AG09309 (cell line): ENCODE data around the gene C1orf74.
A peak's percentile ranks its signal among the peaks of the same experiment; 100 is the strongest.

ENCODE experiments used
- DNase-seq: peaks from one replicate; pipeline ENCODE4 v3.0.0-alpha.2; 2010; ENCODE audit warnings: low read depth
- H3K4me3 ChIP-seq: 2 replicates; pipeline ENCODE4 v1.5.1; 2011; ENCODE audit warnings: mild to moderate bottlenecking, low read depth, low read length, moderate library complexity; ENCODE audit not compliant: control insufficient read depth
- CTCF ChIP-seq: IDR thresholded peaks from 2 replicates; pipeline ENCODE4 v1.5.1; 2011; ENCODE audit warnings: mild to moderate bottlenecking, low read depth, low read length, inconsistent platforms; ENCODE audit not compliant: insufficient read depth, control insufficient read depth; ENCODE audit errors: missing control alignments

C1orf74 gene

DNA sequence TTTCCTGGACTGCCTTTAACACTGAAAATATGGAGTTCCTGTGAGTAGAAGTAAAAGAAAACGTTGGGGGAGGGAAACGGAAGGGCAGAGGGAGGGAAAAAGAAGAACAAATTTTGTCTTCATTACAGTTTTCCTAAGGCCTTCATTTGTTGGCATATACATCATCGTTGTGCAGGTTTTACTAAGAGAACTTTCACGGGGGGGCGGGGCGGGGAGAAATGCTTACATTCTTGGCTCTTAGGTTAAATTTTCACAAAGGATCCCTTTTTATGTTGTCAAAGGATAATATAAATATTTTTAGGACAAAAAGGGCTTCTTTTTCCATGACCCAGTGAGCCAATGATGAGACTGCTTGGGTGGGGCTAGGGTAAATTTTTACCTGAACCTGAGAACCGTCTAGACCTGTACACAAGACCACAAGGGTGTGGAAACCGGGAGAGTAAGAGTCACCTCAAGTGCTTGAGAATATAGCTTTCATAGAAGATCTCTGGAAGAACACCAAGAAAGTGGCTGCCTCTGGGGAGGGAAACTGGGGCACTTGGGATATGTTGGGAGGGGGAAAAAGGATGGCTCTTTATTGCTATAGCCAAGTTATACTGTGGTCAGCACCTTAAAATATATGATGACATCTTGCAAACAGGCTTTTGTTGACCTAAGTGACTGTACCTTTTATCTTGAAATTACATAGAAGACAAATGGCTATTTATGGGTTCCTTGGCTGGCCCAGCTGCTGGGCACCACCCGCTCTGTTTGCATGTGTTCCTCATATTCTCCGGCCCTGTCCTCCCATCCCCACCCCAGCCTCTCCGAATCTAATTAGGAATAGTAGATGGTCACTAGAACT, 41.5 kb upstream of the C1orf74 start:
- no peak overlapping the region for H3K4me3 ChIP-seq
- no peak for TF ChIP-seq CTCF
- no peak for DNase-seq

GRCh38 chr1:209823143-209824041, 39.0 kb upstream of the C1orf74 start:
- DNase-seq, result no peak
- peak; percentile 72 for TF ChIP-seq CTCF
- H3K4me3 ChIP-seq, result no peak overlapping the region

- no peak overlapping the region for H3K4me3 ChIP-seq
- DNase-seq, result no peak
- TF ChIP-seq CTCF, result no peak
These were observed 38.3 kb upstream of the C1orf74 start for GRCh38 chr1:209822706-209823105.

- no peak for DNase-seq
- TF ChIP-seq CTCF, result no peak
These were observed 36.6 kb upstream of the C1orf74 start for GRCh38 chr1:209820986-209821385.

GRCh38 chr1:209819058-209819457, 34.7 kb upstream of the C1orf74 start:
- no peak for TF ChIP-seq CTCF
- DNase-seq, result no peak
- H3K4me3 ChIP-seq, result no peak overlapping the region

More at GRCh38 chr1:209820986-209821385, 36.6 kb upstream of the C1orf74 start:
- H3K4me3 ChIP-seq, result no peak overlapping the region

GRCh38 chr1:209817691-209818090, 33.3 kb upstream of the C1orf74 start:
- H3K4me3 ChIP-seq, result no peak overlapping the region
- TF ChIP-seq CTCF, result no peak
- no peak for DNase-seq
